ENCODE measurements around the gene EP400. TPM values are rescaled to one million over a fixed set of nuclear protein-coding genes. Genes with fewer than 3 reads are reported as not detected.

The EP400 gene
- total RNA-seq, 1 donor from 2014 or later, result 10.2 TPM

- DNase-seq (ENCODE audit: low spot score in 2 of 2) (no peak), FAIRE-seq (no peak)
These were observed 111.5 kb downstream of the EP400 start for GRCh38 chr12:132061197-132061596.

GRCh38 chr12:132061641-132062430, 112.1 kb downstream of the EP400 start:
- FAIRE-seq, result no peak
- DNase-seq (ENCODE audit: low spot score in 2 of 2), result no peak

GRCh38 chr12:132062481-132062880, 112.7 kb downstream of the EP400 start:
- no peak for FAIRE-seq
- DNase-seq (ENCODE audit: low spot score in 2 of 2), result no peak

GRCh38 chr12:132063491-132063890, 113.7 kb downstream of the EP400 start:
- no peak for DNase-seq (ENCODE audit: low spot score in 2 of 2)
- no peak for FAIRE-seq

GRCh38 chr12:132064631-132065030, 114.9 kb downstream of the EP400 start:
- no peak for FAIRE-seq
- DNase-seq (ENCODE audit: low spot score in 2 of 2), result no peak

- FAIRE-seq (no peak), DNase-seq (ENCODE audit: low spot score in 2 of 2) (no peak)
These were observed 115.5 kb downstream of the EP400 start for GRCh38 chr12:132065203-132065602.

GRCh38 chr12:132065609-132066344, 116.0 kb downstream of the EP400 start:
- DNase-seq (ENCODE audit: low spot score in 2 of 2) (no peak), FAIRE-seq (no peak)

- no peak for FAIRE-seq
These were observed 116.6 kb downstream of the EP400 start for GRCh38 chr12:132066345-132066685.

GRCh38 chr12:132066749-132067148, 117.0 kb downstream of the EP400 start:
- FAIRE-seq (no peak), DNase-seq (ENCODE audit: low spot score in 2 of 2) (no peak)

More at GRCh38 chr12:132066345-132066685, 116.6 kb downstream of the EP400 start:
- DNase-seq (ENCODE audit: low spot score in 2 of 2), result no peak

GRCh38 chr12:132067182-132067581, 117.4 kb downstream of the EP400 start:
- DNase-seq (ENCODE audit: low spot score in 2 of 2), result no peak
- no peak for FAIRE-seq

GRCh38 chr12:132068250-132068649, 118.5 kb downstream of the EP400 start:
- DNase-seq (ENCODE audit: low spot score in 2 of 2), result no peak
- FAIRE-seq, result no peak

- DNase-seq (ENCODE audit: low spot score in 2 of 2) (no peak), FAIRE-seq (no peak)
These were observed 119.7 kb downstream of the EP400 start for GRCh38 chr12:132069336-132069985.

- DNase-seq (ENCODE audit: low spot score in 2 of 2) (no peak), FAIRE-seq (no peak)
These were observed 120.6 kb downstream of the EP400 start for GRCh38 chr12:132070298-132070697.

GRCh38 chr12:132071040-132071810, 121.5 kb downstream of the EP400 start:
- FAIRE-seq (no peak), DNase-seq (ENCODE audit: low spot score in 2 of 2) (no peak)

- DNase-seq (ENCODE audit: low spot score in 2 of 2) (no peak), FAIRE-seq (no peak)
These were observed 122.2 kb downstream of the EP400 start for GRCh38 chr12:132071830-132072384.

GRCh38 chr12:132074216-132074615, 124.5 kb downstream of the EP400 start:
- FAIRE-seq, result no peak
- no peak for DNase-seq (ENCODE audit: low spot score in 2 of 2)

GRCh38 chr12:132075026-132075713, 125.4 kb downstream of the EP400 start:
- DNase-seq (ENCODE audit: low spot score in 2 of 2), result no peak
- FAIRE-seq, result no peak

GRCh38 chr12:132075714-132076553, 126.2 kb downstream of the EP400 start:
- FAIRE-seq (no peak), DNase-seq (ENCODE audit: low spot score in 2 of 2) (no peak)

- no peak for DNase-seq (ENCODE audit: low spot score in 2 of 2)
- FAIRE-seq, result no peak
These were observed 127.0 kb downstream of the EP400 start for GRCh38 chr12:132076711-132077110.

All from frontal cortex (tissue), 4 donors.